Kidney epithelial cell (primary cell): Measurements from ENCODE around the gene DHRSX. TPM values are rescaled to one million over a fixed set of nuclear protein-coding genes. Genes with fewer than 3 reads are reported as not detected.
"Not testable (repeated sequence)": the region's sequence is repeated elsewhere in the genome, so short reads cannot be mapped to it uniquely, and the experiment has no call there.

Source experiments
- DNase-seq: peaks from one replicate; pipeline ENCODE4 v3.0.0-alpha.2; 2010; ENCODE audit warnings: low read depth
- H3K27me3 ChIP-seq: 2 replicates; pipeline ENCODE4 v1.6.0; 2011; ENCODE audit warnings: low read length; ENCODE audit not compliant: control insufficient read depth, insufficient read depth
- H3K36me3 ChIP-seq: 2 replicates; pipeline ENCODE4 v1.5.1; 2011; ENCODE audit warnings: low read length; ENCODE audit not compliant: control insufficient read depth, insufficient read depth
- H3K4me3 ChIP-seq: 2 replicates; pipeline ENCODE4 v1.5.1; 2011; ENCODE audit warnings: low read depth, mild to moderate bottlenecking, control low read depth, low read length
- CTCF ChIP-seq: IDR thresholded peaks from 2 replicates; pipeline ENCODE4 v1.5.1; 2011; ENCODE audit warnings: mild to moderate bottlenecking, moderate library complexity, low read length, control low read depth, inconsistent platforms; ENCODE audit not compliant: insufficient read depth, poor library complexity, severe bottlenecking
- total RNA-seq: library from RNA; depleted of rRNA; stranded (reverse); fragments of >200 nt; gene quantifications from 2 replicates; pipeline ENCODE4 v1.2.3, GENCODE V29; 2015

Gene DHRSX
- total RNA-seq, 1 donor from 2014 or later = 31.2 TPM

GRCh38 chrX:2538031-2538757 lies 37.4 kb upstream of the DHRSX start:
- DNase-seq = no peak
- Histone ChIP-seq H3K4me3 (no peak overlapping the region), H3K36me3 (no peaks in the 10 kb centered on the region), H3K27me3 (no peaks in the 10 kb centered on the region)
- no peak for TF ChIP-seq CTCF

GRCh38 chrX:2536974-2537373 lies 36.2 kb upstream of the DHRSX start:
- no peaks in the 10 kb centered on the region for H3K36me3 ChIP-seq
- no peak for DNase-seq
- H3K4me3 ChIP-seq = no peak overlapping the region
- H3K27me3 ChIP-seq = no peaks in the 10 kb centered on the region
- TF ChIP-seq CTCF = no peak

GRCh38 chrX:2536141-2536540 lies 35.4 kb upstream of the DHRSX start:
- no peak overlapping the region for H3K4me3 ChIP-seq
- DNase-seq = no peak
- no peak for TF ChIP-seq CTCF
- H3K36me3 ChIP-seq = no peaks in the 10 kb centered on the region
- H3K27me3 ChIP-seq = no peaks in the 10 kb centered on the region

GRCh38 chrX:2534261-2535021 lies 33.7 kb upstream of the DHRSX start:
- not testable (repeated sequence) for H3K4me3 ChIP-seq

GRCh38 chrX:2533424-2533823 lies 32.6 kb upstream of the DHRSX start:
- DNase-seq = no peak
- Histone ChIP-seq H3K27me3 (no peaks in the 10 kb centered on the region), H3K4me3 (no peak overlapping the region), H3K36me3 (no peaks in the 10 kb centered on the region)
- no peak for TF ChIP-seq CTCF

More at GRCh38 chrX:2534261-2535021, 33.7 kb upstream of the DHRSX start:
- not testable (repeated sequence) for H3K27me3 ChIP-seq, DNase-seq, H3K36me3 ChIP-seq

- TF ChIP-seq CTCF = no peak
- no peaks in the 10 kb centered on the region for H3K27me3 ChIP-seq
- no peaks in the 10 kb centered on the region for H3K36me3 ChIP-seq
- DNase-seq = no peak
- H3K4me3 ChIP-seq = no peak overlapping the region
Observed at GRCh38 chrX:2526390-2526789, 25.6 kb upstream of the DHRSX start.
